ENCODE measurements around the gene ADA.

DNA sequence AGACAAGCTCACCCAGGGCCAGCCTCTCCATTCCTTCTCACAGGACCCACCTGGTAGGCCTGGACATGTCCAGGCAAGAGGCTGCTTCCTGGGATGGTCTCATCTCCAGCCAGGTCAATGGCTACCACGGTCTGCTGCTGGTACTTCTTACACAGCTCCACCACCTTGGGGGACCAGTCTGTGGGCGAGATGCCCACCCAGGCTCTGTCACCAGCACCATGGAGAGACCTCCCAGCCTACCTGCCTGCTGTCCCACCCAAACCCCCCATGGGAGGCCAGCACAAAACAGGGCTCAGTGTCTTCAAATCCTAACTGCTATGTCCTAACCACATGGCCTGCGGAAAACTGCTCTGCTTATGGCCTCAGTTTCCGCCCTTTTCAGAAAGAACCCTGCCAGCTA lies 27.3 kb downstream of the ADA start:
- TF ChIP-seq GATAD2B (IDR thresholded peaks at IDR 0.05; ENCODE audit: borderline replicate concordance): no peak
- no peak for TF ChIP-seq ZBTB17 (CRISPR knock-in tag; IDR thresholded peaks at IDR 0.05)
- TF ChIP-seq, protein P1, sequence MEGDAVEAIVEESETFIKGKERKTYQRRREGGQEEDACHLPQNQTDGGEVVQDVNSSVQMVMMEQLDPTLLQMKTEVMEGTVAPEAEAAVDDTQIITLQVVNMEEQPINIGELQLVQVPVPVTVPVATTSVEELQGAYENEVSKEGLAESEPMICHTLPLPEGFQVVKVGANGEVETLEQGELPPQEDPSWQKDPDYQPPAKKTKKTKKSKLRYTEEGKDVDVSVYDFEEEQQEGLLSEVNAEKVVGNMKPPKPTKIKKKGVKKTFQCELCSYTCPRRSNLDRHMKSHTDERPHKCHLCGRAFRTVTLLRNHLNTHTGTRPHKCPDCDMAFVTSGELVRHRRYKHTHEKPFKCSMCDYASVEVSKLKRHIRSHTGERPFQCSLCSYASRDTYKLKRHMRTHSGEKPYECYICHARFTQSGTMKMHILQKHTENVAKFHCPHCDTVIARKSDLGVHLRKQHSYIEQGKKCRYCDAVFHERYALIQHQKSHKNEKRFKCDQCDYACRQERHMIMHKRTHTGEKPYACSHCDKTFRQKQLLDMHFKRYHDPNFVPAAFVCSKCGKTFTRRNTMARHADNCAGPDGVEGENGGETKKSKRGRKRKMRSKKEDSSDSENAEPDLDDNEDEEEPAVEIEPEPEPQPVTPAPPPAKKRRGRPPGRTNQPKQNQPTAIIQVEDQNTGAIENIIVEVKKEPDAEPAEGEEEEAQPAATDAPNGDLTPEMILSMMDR (IDR thresholded peaks at IDR 0.05 in 2 of 3, conservative IDR thresholded peaks at IDR 0.05 in 1 of 3; ENCODE audit: insufficient read depth in 2 of 3, low read depth in 1 of 3, low read length in 3 of 3): no peak
- TF ChIP-seq, protein P2, sequence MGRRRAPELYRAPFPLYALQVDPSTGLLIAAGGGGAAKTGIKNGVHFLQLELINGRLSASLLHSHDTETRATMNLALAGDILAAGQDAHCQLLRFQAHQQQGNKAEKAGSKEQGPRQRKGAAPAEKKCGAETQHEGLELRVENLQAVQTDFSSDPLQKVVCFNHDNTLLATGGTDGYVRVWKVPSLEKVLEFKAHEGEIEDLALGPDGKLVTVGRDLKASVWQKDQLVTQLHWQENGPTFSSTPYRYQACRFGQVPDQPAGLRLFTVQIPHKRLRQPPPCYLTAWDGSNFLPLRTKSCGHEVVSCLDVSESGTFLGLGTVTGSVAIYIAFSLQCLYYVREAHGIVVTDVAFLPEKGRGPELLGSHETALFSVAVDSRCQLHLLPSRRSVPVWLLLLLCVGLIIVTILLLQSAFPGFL (CRISPR knock-in tag; IDR thresholded peaks at IDR 0.05): no peak
- TF ChIP-seq ZSCAN29 (IDR thresholded peaks at IDR 0.05): no peak
- TF ChIP-seq ZKSCAN8 (CRISPR knock-in tag; IDR thresholded peaks at IDR 0.05): no peak
- no peak for TF ChIP-seq SNAPC5 (CRISPR knock-in tag; IDR thresholded peaks at IDR 0.05)
- no peak for TF ChIP-seq SIRT6 (IDR thresholded peaks at IDR 0.05; ENCODE audit: low read depth, low read length)
- no peak for TF ChIP-seq U2AF1 (optimal IDR thresholded peaks at IDR 0.05; ENCODE audit: low read depth, low read length)
- TF ChIP-seq RAD21 (CRISPR knock-in tag; conservative IDR thresholded peaks at IDR 0.05 in 1 of 2, IDR thresholded peaks at IDR 0.05 in 1 of 2): no peak
